HEK293 (cell line): ENCODE measurements around the gene CAB39L.

Source experiments
- CTCF ChIP-seq: fragments of 450-650 bp; formaldehyde crosslinking; IDR thresholded peaks from 2 replicates; pipeline ENCODE4 v1.5.1; 2016; ENCODE audit warnings: missing biosample characterization, missing genetic modification characterization
- HIC1 ChIP-seq: fragments of 450-650 bp; formaldehyde crosslinking; IDR thresholded peaks from 2 replicates; pipeline ENCODE4 v1.5.1; 2016; ENCODE audit warnings: missing biosample characterization, missing genetic modification characterization
- YY2 ChIP-seq: fragments of 450-650 bp; formaldehyde crosslinking; IDR thresholded peaks from 2 replicates; pipeline ENCODE4 v1.5.1; 2016; ENCODE audit warnings: missing biosample characterization, missing genetic modification characterization
- ZBTB48 ChIP-seq: fragments of 450-650 bp; formaldehyde crosslinking; IDR thresholded peaks from 2 replicates; pipeline ENCODE4 v1.5.1; 2016; ENCODE audit warnings: missing biosample characterization, missing genetic modification characterization
- ZNF18 ChIP-seq: fragments of 450-650 bp; formaldehyde crosslinking; IDR thresholded peaks from 2 replicates; pipeline ENCODE4 v1.5.1; 2016; ENCODE audit warnings: missing biosample characterization, missing genetic modification characterization
- ZNF324 ChIP-seq: fragments of 450-650 bp; formaldehyde crosslinking; IDR thresholded peaks from 2 replicates; pipeline ENCODE4 v1.5.1; 2016; ENCODE audit warnings: missing biosample characterization, missing genetic modification characterization
- ZNF530 ChIP-seq: fragments of 450-650 bp; formaldehyde crosslinking; IDR thresholded peaks from 2 replicates; pipeline ENCODE4 v1.5.1; 2016; ENCODE audit warnings: low read depth, missing biosample characterization, missing genetic modification characterization
- ZNF776 ChIP-seq: fragments of 450-650 bp; formaldehyde crosslinking; IDR thresholded peaks from 2 replicates; pipeline ENCODE4 v1.5.0; 2017; ENCODE audit warnings: missing biosample characterization, missing genetic modification characterization, borderline replicate concordance
- ZNF777 ChIP-seq: fragments of 450-650 bp; formaldehyde crosslinking; IDR thresholded peaks from 2 replicates; pipeline ENCODE4 v1.5.1; 2017; ENCODE audit warnings: missing biosample characterization, missing genetic modification characterization, borderline replicate concordance
- ZSCAN18 ChIP-seq: fragments of 450-650 bp; formaldehyde crosslinking; IDR thresholded peaks from 2 replicates; pipeline ENCODE4 v1.5.1; 2016; ENCODE audit warnings: missing biosample characterization, missing genetic modification characterization
- ZSCAN5A ChIP-seq: fragments of 450-650 bp; formaldehyde crosslinking; IDR thresholded peaks from 2 replicates; pipeline ENCODE4 v1.5.1; 2016; ENCODE audit warnings: missing biosample characterization, missing genetic modification characterization

- TF ChIP-seq ZNF777 (tag by site-specific recombination) (no peak), ZBTB48 (tag by site-specific recombination) (no peak), ZNF530 (tag by site-specific recombination) (no peak), CTCF (no peak), YY2 (no peak), ZNF324 (tag by site-specific recombination) (no peak), ZSCAN18 (no peak), ZSCAN5A (tag by site-specific recombination) (no peak), ZNF18 (tag by site-specific recombination) (no peak), HIC1 (no peak), ZNF776 (tag by site-specific recombination) (no peak)
Observed at GRCh38 chr13:49326222-49326917, 117.5 kb downstream of the CAB39L start.
